Heart left ventricle (tissue), 16 donors: ENCODE data around the gene STK32C. TPM values are rescaled to one million over a fixed set of nuclear protein-coding genes. Genes with fewer than 3 reads are reported as not detected.
"Not testable (repeated sequence)": the region's sequence is repeated elsewhere in the genome, so short reads cannot be mapped to it uniquely, and the experiment has no call there.

Experiments used
- ATAC-seq, 4 donors: fragments of 200-7000 bp; cut with Tn5 transposase; one replicate each; pipeline ENCODE4 v1.9.1; 2020 to 2022; ENCODE audit warnings: moderate library complexity in 4 of 4, mild to moderate bottlenecking in 3 of 4, moderate number of reproducible peaks in 1 of 4
- DNase-seq, 5 donors: peaks; one replicate each; pipeline ENCODE4 v3.0.0-alpha.2; 2020
- H3K27ac ChIP-seq, 12 donors: fragments of 200-600 bp; sonication (generic) in 4 of 12; one replicate each; pipeline versions ENCODE4 v1.5.0 to v1.8.0; 2016 to 2022; ENCODE audit warnings: mild to moderate bottlenecking in 2 of 12
- H3K27me3 ChIP-seq, 9 donors: fragments of 200-600 bp; sonication (generic) in 2 of 9; one replicate each; pipeline versions ENCODE4 v1.5.1 to v1.8.0; 2016 to 2022; ENCODE audit warnings: mild to moderate bottlenecking in 3 of 9
- H3K36me3 ChIP-seq, 9 donors: fragments of 200-600 bp; sonication (generic) in 2 of 9; one replicate each; pipeline versions ENCODE4 v1.5.0 to v1.8.0; 2018 to 2022; ENCODE audit warnings: mild to moderate bottlenecking in 2 of 9
- H3K4me1 ChIP-seq, 12 donors: fragments of 200-600 bp; sonication (generic) in 4 of 12; one replicate each; pipeline versions ENCODE4 v1.5.0 to v1.8.0; 2016 to 2022; ENCODE audit warnings: mild to moderate bottlenecking in 3 of 12
- H3K4me3 ChIP-seq, 12 donors: fragments of 200-600 bp; sonication (generic) in 4 of 12; one replicate each; pipeline versions ENCODE4 v1.5.0 to v1.8.0; 2017 to 2022; ENCODE audit warnings: mild to moderate bottlenecking in 9 of 12, moderate library complexity in 4 of 12
- H3K9me3 ChIP-seq, 12 donors: fragments of 200-600 bp; sonication (generic) in 4 of 12; one replicate each; pipeline versions ENCODE4 v1.5.0 to v1.8.0; 2016 to 2022; ENCODE audit warnings: mild to moderate bottlenecking in 1 of 12
- CTCF ChIP-seq, 12 donors: fragments of 200-600 bp; sonication (generic) in 4 of 12; IDR thresholded peaks; one replicate each; pipeline versions ENCODE4 v1.5.0 to v1.8.0; 2018 to 2022; ENCODE audit warnings: antibody characterized with exemption in 12 of 12, mild to moderate bottlenecking in 5 of 12
- POLR2A ChIP-seq, 2 donors: fragments of 450-650 bp; IDR thresholded peaks; one replicate each; pipeline ENCODE4 v1.6.1; 2017; ENCODE audit warnings: antibody characterized with exemption in 2 of 2, mild to moderate bottlenecking in 2 of 2, moderate library complexity in 2 of 2
- WGBS, 4 donors: extraction: QIAGEN DNeasy Blood & Tissue Kit in 2 of 4; methylation state at CpG; one replicate each; pipeline versions ENCODE4 v1.1.5 to v1.1.7; 2013 to 2018; 5-methylcytosine and 5-hydroxymethylcytosine counted together
- intact Hi-C, 10 donors: fragments of 100-400 bp; cut with DNase I; formaldehyde crosslinking; loops; one replicate each; pipeline versions ENCODE4 v1.11.1 to v1.14.2; 2022
- polyA plus RNA-seq, 2 donors: library from polyadenylated mRNA; stranded (reverse); fragments of 200-250 nt; gene quantifications; one replicate each; pipeline ENCODE4 v1.2.3, GENCODE V29; 2013
- total RNA-seq, 9 donors: library from RNA; depleted of rRNA in 2 of 9; stranded (reverse); fragments of >200 nt in 2 of 9; fragmentation: NEBNext Ultra II Directional in 3 of 9; extraction: Animal tissue kit (Norgen Biotek cat#: 25700) in 3 of 9; gene quantifications; one replicate each; pipeline versions ENCODE4 v1.1.0 to v1.2.4, GENCODE V29; 2016 to 2023
- donor health status: ischemic (EF 13 %, LVEDD 7.1; RV severe dilation, severe dysfunction).
- donor health status: healthy with polysubstance abuse.
- donor health status: DM: no; HTN: yes; CAD: no.
- donor health status: DM: no; HTN: no; CAD: no.
- donor health status: ischemic (EF 25% LVEDD 6.9; RV normal size, moderate dysfunction).
- donor health status: ischemic (EF 25% LVEDD 5.7; RV mildly dilated, moderate dysfunction).
- donor health status: healthy.
- donor health status: DM: yes; HTN: yes; CAD: no.
- donor health status: ischemic (EF 35%, LVEDD 5.7; RV mildly dilated, moderate dysfunction).
- donor health status: nonischemic (EF 11% LVEDD 7.7; RV severe dilation, severe dysfunction).
- donor health status: DM: yes; HTN: yes; CAD: no.
- donor health status: PGD.
- donor health status: ischemic (EF 29% LVEDD 5.4; RV normal size, mild dysfunction).
- donor health status: nonischemic (EF 23%, LVEDD 6.1; RV moderate dilation, normal function).

STK32C gene
- total and polyA plus RNA-seq, 11 donors = 3.8 to 9.8 (median 6.2) TPM

DNA sequence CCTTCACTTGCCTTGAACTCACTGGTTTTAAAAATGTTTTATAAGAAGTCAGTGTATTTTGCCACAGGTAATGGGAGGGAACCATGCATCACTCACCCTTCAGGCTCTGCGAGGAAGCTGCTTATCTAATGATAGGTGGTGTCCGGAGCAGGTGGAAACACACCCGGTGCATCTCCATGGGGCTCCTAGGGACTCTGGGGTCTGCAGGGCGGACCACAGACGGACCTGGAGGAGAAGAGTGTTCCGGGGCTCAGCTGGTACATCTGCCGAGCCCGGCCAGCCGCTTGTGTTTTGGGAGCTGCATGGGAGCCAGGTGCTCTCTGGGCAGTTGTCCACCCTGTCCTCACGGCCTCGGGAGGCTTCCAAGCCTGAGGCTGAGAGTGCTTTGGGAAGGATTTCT is 31.5 kb upstream of the STK32C start:
- DNase-seq = no peak

GRCh38 chr10:132338876-132339275 is 31.1 kb upstream of the STK32C start:
- 92 to 94% (median 93%) methylated on average over 10 of the region's 10 CpGs for WGBS, 4 donors
- peaks cover 0 to 16% (median 8%) of the 10 kb centered on the region in 9 donors for H3K36me3 ChIP-seq
- no peaks in the 10 kb centered on the region for H3K9me3 ChIP-seq
- ATAC-seq (no peak), DNase-seq (no peak)
- no peak overlapping the region for H3K27ac ChIP-seq
- intact Hi-C loops = no loop called here
- H3K4me3 ChIP-seq = no peak overlapping the region
- H3K27me3 ChIP-seq = no peaks in the 10 kb centered on the region
- H3K4me1 ChIP-seq = peaks cover 0 to 20% (median 7%) of the 10 kb centered on the region in 12 donors
- TF ChIP-seq POLR2A (IDR thresholded peaks at IDR 0.05) = no peak
- TF ChIP-seq CTCF (IDR thresholded peaks at IDR 0.05) = no peak

More for the DNA sequence above, 31.5 kb upstream of the STK32C start:
- no peaks in the 10 kb centered on the region for H3K27me3 ChIP-seq
- peaks cover 0 to 20% (median 7%) of the 10 kb centered on the region in 12 donors for H3K4me1 ChIP-seq
- no peak overlapping the region for H3K27ac ChIP-seq
- no peak for ATAC-seq
- H3K36me3 ChIP-seq = peaks cover 0 to 16% (median 8%) of the 10 kb centered on the region in 9 donors
- 95 to 98% (median 96%) methylated on average over 6 to 11 of the region's 11 CpGs for WGBS, 4 donors
- no peak overlapping the region for H3K4me3 ChIP-seq
- intact Hi-C loops = no loop called here
- H3K9me3 ChIP-seq = no peaks in the 10 kb centered on the region
- no peak for TF ChIP-seq POLR2A (IDR thresholded peaks at IDR 0.05)
- TF ChIP-seq CTCF (IDR thresholded peaks at IDR 0.05) = no peak

DNA sequence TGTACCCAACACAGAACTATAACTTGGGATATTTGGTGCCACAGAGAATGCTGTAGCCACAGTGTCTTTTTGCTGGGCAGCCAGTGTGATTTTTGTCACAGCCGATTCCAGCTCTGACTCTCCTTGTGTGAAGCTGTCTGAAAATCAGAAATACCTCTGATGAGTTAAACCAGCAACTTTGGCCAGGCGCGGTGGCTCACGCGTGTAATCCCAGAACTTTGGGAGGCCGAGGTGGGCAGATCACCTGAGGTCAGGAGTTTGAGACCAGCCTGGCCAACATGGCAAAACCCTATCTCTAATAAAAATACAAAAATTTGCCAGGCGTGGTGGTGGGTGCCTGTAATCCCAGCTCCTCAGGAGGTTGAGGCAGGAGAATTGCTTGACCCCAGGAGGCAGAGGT is 30.1 kb upstream of the STK32C start:
- H3K27me3 ChIP-seq, DNase-seq, H3K27ac ChIP-seq, H3K9me3 ChIP-seq, intact Hi-C loops, ATAC-seq: not testable (repeated sequence)
- H3K36me3 ChIP-seq = peaks cover 0 to 15% (median 6%) of the 10 kb centered on the region in 9 donors
- peak overlapping the region in 2 of 12 donors; percentile 56 to 62 for H3K4me3 ChIP-seq
- peaks cover 0 to 24% (median 9%) of the 10 kb centered on the region in 12 donors for H3K4me1 ChIP-seq
- WGBS, 4 donors = 93 to 96% (median 95%) methylated on average over 7 of the region's 7 CpGs

GRCh38 chr10:132336919-132337407 is 29.2 kb upstream of the STK32C start:
- Histone ChIP-seq H3K36me3 (peaks cover 0 to 12% (median 4%) of the 10 kb centered on the region in 9 donors), H3K4me1 (peaks cover 0 to 31% (median 14%) of the 10 kb centered on the region in 12 donors), H3K4me3 (peak overlapping the region in 11 of 12 donors; percentile 14 to 62 (median 54)), H3K27me3 (no peaks in the 10 kb centered on the region), H3K27ac (peak overlapping the region; percentile 19 to 80 (median 52)), H3K9me3 (no peaks in the 10 kb centered on the region)
- no peak for DNase-seq
- intact Hi-C loops = no loop called here
- ATAC-seq = peak in 2 of 4 donors; percentile 12 to 54
- TF ChIP-seq POLR2A (IDR thresholded peaks at IDR 0.05) = no peak
- TF ChIP-seq CTCF (IDR thresholded peaks at IDR 0.05) = no peak
- WGBS, 4 donors = 38 to 46% (median 41%) methylated on average over 19 of the region's 19 CpGs
